Sigmoid colon (tissue), 7 donors: ENCODE measurements around the gene KRTAP5-3. TPM values are rescaled to one million over a fixed set of nuclear protein-coding genes. Genes with fewer than 3 reads are reported as not detected.
A peak's percentile ranks its signal among the peaks of the same experiment; 100 is the strongest.
"Not testable (repeated sequence)": the region's sequence is repeated elsewhere in the genome, so short reads cannot be mapped to it uniquely, and the experiment has no call there.

Source experiments
- DNase-seq: peaks from one replicate; pipeline ENCODE4 v3.0.0-alpha.2; 2019
- H3K27ac ChIP-seq, 4 donors: fragments of 200-600 bp; sonication (generic); one replicate each; pipeline ENCODE4 v1.5.1; 2016 to 2019; ENCODE audit warnings: mild to moderate bottlenecking in 1 of 4
- H3K27me3 ChIP-seq, 3 donors: fragments of 200-600 bp; sonication (generic); one replicate each; pipeline ENCODE4 v1.5.1; 2019; ENCODE audit warnings: mild to moderate bottlenecking in 1 of 3
- H3K36me3 ChIP-seq, 4 donors: fragments of 200-600 bp; sonication (generic); one replicate each; pipeline ENCODE4 v1.5.1; 2016 to 2019
- H3K4me1 ChIP-seq, 4 donors: fragments of 200-600 bp; sonication (generic); one replicate each; pipeline ENCODE4 v1.5.1; 2017 to 2019
- H3K4me3 ChIP-seq, 4 donors: fragments of 200-600 bp; sonication (generic); one replicate each; pipeline ENCODE4 v1.5.1; 2017 to 2019; ENCODE audit warnings: mild to moderate bottlenecking in 2 of 4, moderate library complexity in 1 of 4
- H3K9me3 ChIP-seq, 4 donors: fragments of 200-600 bp in 3 of 4; sonication (generic) in 3 of 4; one replicate each; pipeline versions ENCODE4 v1.5.1 to v1.6.1; 2013 to 2019
- EP300 ChIP-seq, 4 donors: sonication (generic); formaldehyde crosslinking; IDR thresholded peaks; one replicate each; pipeline ENCODE4 v1.6.1; 2017; ENCODE audit warnings: antibody characterized with exemption in 4 of 4
- POLR2A ChIP-seq, 2 donors: fragments of 450-650 bp; IDR thresholded peaks; one replicate each; pipeline ENCODE4 v1.6.1; 2016; ENCODE audit warnings: antibody characterized with exemption in 2 of 2, mild to moderate bottlenecking in 2 of 2, moderate library complexity in 2 of 2
- POLR2AphosphoS5 ChIP-seq, 4 donors: sonication (generic); formaldehyde crosslinking; IDR thresholded peaks; one replicate each; pipeline ENCODE4 v1.6.1; 2017; ENCODE audit warnings: antibody characterized with exemption in 4 of 4
- WGBS, 2 donors: extraction: QIAGEN DNeasy Blood & Tissue Kit; methylation state at CpG; one replicate each; pipeline ENCODE4 v1.1.7; 2013; 5-methylcytosine and 5-hydroxymethylcytosine counted together
- intact Hi-C: fragments of 100-400 bp; cut with DNase I; formaldehyde crosslinking; loops from one replicate; pipeline ENCODE4 v1.15.1; 2023
- polyA plus RNA-seq, 3 donors: library from polyadenylated mRNA; stranded (reverse); fragments of 200-250 nt; gene quantifications; one replicate each; pipeline ENCODE4 v1.2.3, GENCODE V29; 2013
- total RNA-seq, 4 donors: library from RNA; depleted of rRNA; stranded (reverse); fragments of >200 nt; gene quantifications; one replicate each; pipeline ENCODE4 v1.1.0, GENCODE V29; 2016
- TF ChIP-seq, protein P1 (sequence below), 4 experiments: fragments of 450-650 bp in 3 of 4; fragments of 200-600 bp in 1 of 4; IDR thresholded peaks; one replicate each; pipeline ENCODE4 v1.5.1; 2016 to 2019; ENCODE audit warnings: antibody characterized with exemption in 4 of 4, mild to moderate bottlenecking in 3 of 4, moderate library complexity in 2 of 4
- donor health status: healthy with polysubstance abuse.
- donor health status: Bipolar disorder and iron deficiency.
- donor health status: healthy.

KRTAP5-3 gene
- total and polyA plus RNA-seq, 7 donors: not detected

DNA sequence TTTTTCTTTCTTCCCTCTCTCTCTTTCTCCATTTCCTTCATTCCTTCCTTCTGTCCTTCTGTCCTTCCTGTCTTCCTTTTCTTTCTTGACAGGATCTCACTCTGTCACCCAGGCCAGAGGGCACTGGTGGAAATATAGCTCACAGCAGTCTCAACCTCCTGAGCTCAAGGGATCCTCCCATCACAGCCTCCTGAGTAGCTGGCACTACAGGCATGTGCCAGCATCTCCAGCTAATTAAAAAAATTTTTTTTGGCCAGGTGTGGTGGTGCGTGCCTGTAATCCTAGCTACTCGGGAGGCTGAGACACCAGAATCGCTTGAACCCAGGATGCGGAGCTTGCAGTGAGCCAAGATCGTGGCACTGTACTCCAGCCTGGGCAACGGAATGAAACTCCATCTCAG is 31.4 kb downstream of the KRTAP5-3 start:
- Histone ChIP-seq H3K27ac (no peak overlapping the region), H3K36me3 (no peaks in the 10 kb centered on the region), H3K9me3 (no peaks in the 10 kb centered on the region), H3K4me3 (no peak overlapping the region), H3K4me1 (peaks cover 0 to 27% (median 25%) of the 10 kb centered on the region in 4 donors), H3K27me3 (no peaks in the 10 kb centered on the region)
- intact Hi-C loops: no loop called here
- peak; percentile 32 for DNase-seq
- 80% methylated on average over 6 of the region's 6 CpGs for WGBS, 2 donors
- TF ChIP-seq POLR2A (IDR thresholded peaks at IDR 0.05): no peak
- TF ChIP-seq, protein P1, sequence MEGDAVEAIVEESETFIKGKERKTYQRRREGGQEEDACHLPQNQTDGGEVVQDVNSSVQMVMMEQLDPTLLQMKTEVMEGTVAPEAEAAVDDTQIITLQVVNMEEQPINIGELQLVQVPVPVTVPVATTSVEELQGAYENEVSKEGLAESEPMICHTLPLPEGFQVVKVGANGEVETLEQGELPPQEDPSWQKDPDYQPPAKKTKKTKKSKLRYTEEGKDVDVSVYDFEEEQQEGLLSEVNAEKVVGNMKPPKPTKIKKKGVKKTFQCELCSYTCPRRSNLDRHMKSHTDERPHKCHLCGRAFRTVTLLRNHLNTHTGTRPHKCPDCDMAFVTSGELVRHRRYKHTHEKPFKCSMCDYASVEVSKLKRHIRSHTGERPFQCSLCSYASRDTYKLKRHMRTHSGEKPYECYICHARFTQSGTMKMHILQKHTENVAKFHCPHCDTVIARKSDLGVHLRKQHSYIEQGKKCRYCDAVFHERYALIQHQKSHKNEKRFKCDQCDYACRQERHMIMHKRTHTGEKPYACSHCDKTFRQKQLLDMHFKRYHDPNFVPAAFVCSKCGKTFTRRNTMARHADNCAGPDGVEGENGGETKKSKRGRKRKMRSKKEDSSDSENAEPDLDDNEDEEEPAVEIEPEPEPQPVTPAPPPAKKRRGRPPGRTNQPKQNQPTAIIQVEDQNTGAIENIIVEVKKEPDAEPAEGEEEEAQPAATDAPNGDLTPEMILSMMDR (IDR thresholded peaks at IDR 0.05): no peak
- no peak for TF ChIP-seq POLR2AphosphoS5 (IDR thresholded peaks at IDR 0.05)

DNA sequence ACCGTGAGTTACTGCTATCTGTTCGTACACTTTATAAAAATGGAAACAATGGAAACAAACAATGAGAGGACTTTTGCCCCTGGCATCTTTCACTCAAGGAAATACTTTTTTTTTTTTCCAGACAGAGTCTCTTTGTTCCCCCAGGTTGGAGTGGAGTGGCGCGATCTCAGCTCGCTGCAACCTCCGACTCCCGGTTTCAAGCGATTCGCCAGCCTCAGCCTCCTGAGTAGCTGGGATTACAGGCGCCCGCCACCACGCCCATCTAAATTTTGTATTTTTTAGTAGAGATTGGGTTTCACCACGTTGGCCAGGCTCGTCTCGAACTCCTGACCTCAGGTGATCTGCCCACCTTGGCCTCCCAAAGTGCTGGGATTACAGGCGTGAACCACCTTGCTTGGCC is 32.5 kb downstream of the KRTAP5-3 start:
- 19 to 71% methylated on average over 16 of the region's 16 CpGs for WGBS, 2 donors
- H3K27me3 ChIP-seq, H3K27ac ChIP-seq, H3K36me3 ChIP-seq, H3K4me3 ChIP-seq, H3K9me3 ChIP-seq: not testable (repeated sequence)
- intact Hi-C loops: loop anchor here (2.0 kb wide), 1 partner anchor 373 kb away; no protein-coding TSS in a partner anchor
- DNase-seq: peak; percentile 22
- H3K4me1 ChIP-seq: peaks cover 0 to 34% (median 32%) of the 10 kb centered on the region in 4 donors

DNA sequence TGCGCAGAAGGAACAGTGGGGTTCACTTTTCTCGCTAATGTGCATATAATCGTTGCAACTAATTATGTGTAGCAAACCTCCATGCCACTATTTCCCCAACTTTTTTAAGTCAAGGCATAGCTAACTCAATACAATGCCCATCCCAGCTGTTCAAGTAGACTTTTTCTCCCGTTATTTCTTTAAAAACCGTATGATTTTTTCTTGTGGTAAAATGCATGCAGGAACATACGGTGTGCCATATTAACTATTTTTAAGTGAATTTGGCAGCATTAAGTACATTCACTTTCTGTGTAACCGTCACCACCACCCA is 33.4 kb downstream of the KRTAP5-3 start:
- WGBS, 2 donors: 4 to 19% methylated on average over 7 of the region's 7 CpGs
- no peak for TF ChIP-seq POLR2AphosphoS5 (IDR thresholded peaks at IDR 0.05)
- TF ChIP-seq, protein P1 (IDR thresholded peaks at IDR 0.05): peak in 2 of 4 experiments; percentile 7 to 20

DNA sequence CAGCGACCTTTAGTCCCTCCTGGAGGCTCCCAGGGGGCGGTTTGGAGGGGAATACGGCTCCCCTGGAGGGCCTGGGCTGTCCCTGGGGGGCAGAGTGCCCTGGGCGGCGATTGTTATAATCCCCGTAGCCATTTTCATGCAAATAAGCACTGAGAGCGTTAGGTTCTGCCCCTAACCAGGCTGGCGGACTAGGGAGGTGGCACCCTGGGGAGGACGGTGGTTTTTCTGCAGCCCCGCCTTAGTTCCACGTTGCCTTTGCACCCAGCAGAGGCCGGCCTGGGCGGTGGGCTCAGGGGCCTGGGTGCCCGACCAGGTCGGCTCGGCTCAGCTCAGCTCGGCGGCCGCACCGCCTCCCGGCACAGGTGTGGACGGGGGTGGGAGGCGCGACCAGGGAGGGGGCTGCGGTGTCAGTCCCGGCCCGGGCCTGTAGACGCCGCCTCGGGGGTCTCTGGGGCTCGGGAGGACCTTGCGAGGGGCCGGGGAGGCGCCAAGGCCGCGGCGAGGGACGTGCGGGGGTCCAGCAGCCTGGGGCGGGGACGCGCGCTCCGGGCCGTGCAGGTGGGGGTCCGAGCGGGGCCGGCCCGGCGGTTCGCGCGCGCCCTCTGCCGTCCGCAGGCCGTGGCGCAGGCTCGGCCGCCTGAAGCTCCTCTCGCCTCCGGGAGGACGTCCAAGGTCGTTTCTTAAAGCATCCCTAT is 33.9 kb downstream of the KRTAP5-3 start:
- peaks cover 0 to 47% (median 44%) of the 10 kb centered on the region in 4 donors for H3K4me1 ChIP-seq
- H3K4me3 ChIP-seq: peak overlapping the region in 3 of 4 donors; percentile 41 to 46 (median 42)
- H3K9me3 ChIP-seq: no peaks in the 10 kb centered on the region
- TF ChIP-seq EP300 (IDR thresholded peaks at IDR 0.05) (no peak), POLR2A (IDR thresholded peaks at IDR 0.05) (peak in 1 of 2 donors; percentile 43)
- TF ChIP-seq, protein P1 (IDR thresholded peaks at IDR 0.05): peak in 1 of 4 experiments; percentile 85
- peak overlapping the region; percentile 77 to 87 (median 78) for H3K27ac ChIP-seq
- DNase-seq: peak; percentile 85
- WGBS, 2 donors: 1% methylated on average over 64 of the region's 64 CpGs
- intact Hi-C loops: loop anchor here (1.0 to 5.0 kb wide), 3 partner anchors 28 to 372 kb away; no protein-coding TSS in a partner anchor
- no peaks in the 10 kb centered on the region for H3K36me3 ChIP-seq
- H3K27me3 ChIP-seq: no peaks in the 10 kb centered on the region

More for the DNA sequence above, 33.4 kb downstream of the KRTAP5-3 start:
- H3K4me3 ChIP-seq: peak overlapping the region in 1 of 4 donors; percentile 41
- DNase-seq: no peak
- H3K9me3 ChIP-seq: no peaks in the 10 kb centered on the region
- peak overlapping the region in 1 of 4 donors; percentile 87 for H3K27ac ChIP-seq
- peaks cover 0 to 42% (median 41%) of the 10 kb centered on the region in 4 donors for H3K4me1 ChIP-seq
- H3K36me3 ChIP-seq: no peaks in the 10 kb centered on the region
- no peaks in the 10 kb centered on the region for H3K27me3 ChIP-seq
- intact Hi-C loops: loop anchor here (1.0 to 5.0 kb wide), 3 partner anchors 29 to 372 kb away; no protein-coding TSS in a partner anchor

DNA sequence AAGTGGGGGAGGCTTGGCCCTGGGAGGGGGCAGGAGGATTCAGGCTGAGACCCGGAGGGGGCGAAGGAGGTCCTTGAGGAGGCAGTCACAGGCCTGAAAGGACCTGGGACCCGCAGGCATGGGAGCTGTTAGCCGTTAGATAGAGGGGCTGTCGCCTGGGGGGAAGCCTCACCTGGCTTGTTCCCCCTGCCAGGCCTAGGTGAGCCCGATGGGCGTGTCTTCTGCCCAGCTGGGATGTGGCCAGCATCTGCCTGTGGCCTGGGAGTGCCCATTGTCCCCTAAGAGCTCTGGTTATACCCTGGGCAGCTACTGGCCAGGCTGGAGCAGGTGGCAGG is 34.4 kb downstream of the KRTAP5-3 start:
- H3K4me1 ChIP-seq: peaks cover 0 to 53% (median 46%) of the 10 kb centered on the region in 4 donors
- intact Hi-C loops: loop anchor here (1.0 to 5.0 kb wide), 3 partner anchors 28 to 371 kb away; no protein-coding TSS in a partner anchor
- peak overlapping the region in 1 of 4 donors; percentile 77 for H3K4me3 ChIP-seq
- 3 to 7% methylated on average over 7 of the region's 7 CpGs for WGBS, 2 donors
- peak overlapping the region; percentile 77 to 87 (median 78) for H3K27ac ChIP-seq
- H3K9me3 ChIP-seq: no peaks in the 10 kb centered on the region
- TF ChIP-seq, protein P1 (IDR thresholded peaks at IDR 0.05): no peak
- TF ChIP-seq POLR2AphosphoS5 (IDR thresholded peaks at IDR 0.05): peak in 1 of 4 donors; percentile 29
- TF ChIP-seq POLR2A (IDR thresholded peaks at IDR 0.05): no peak
- DNase-seq: peak; percentile 71
- no peaks in the 10 kb centered on the region for H3K36me3 ChIP-seq
- H3K27me3 ChIP-seq: no peaks in the 10 kb centered on the region
